ENCODE results near the gene PRKAR1A. TPM values are rescaled to one million over a fixed set of nuclear protein-coding genes. Genes with fewer than 3 reads are reported as not detected.
A peak's percentile ranks its signal among the peaks of the same experiment; 100 is the strongest.

The PRKAR1A gene
- total and polyA plus RNA-seq, 2 of the 8 experiments (the other 6 are each of a cell fraction or from before 2014, with no cell fraction given) = 39.3 to 149 TPM

- H3K9ac ChIP-seq (replicated peaks in 1 of 4; ENCODE audit: extremely low read depth in 1 of 4, low read depth in 3 of 4, low read length in 3 of 4) = peak overlapping the region; percentile 59 to 93 (median 66)
- CTCF ChIA-PET (ENCODE audit: partially characterized antibody) = interaction anchor here (0.6 to 2.6 kb wide), 12 partner anchors 11 to 132 kb away, joined by 3 to 12 read pairs (median 4); no protein-coding TSS in a partner anchor
- no peak for FAIRE-seq
Observed at GRCh38 chr17:68599552-68600066, 87.4 kb downstream of the PRKAR1A start.

More at GRCh38 chr17:68599552-68600066, 87.4 kb downstream of the PRKAR1A start:
- Histone ChIP-seq H3K4me3 (ENCODE audit: extremely low read depth in 1 of 4, insufficient read depth in 2 of 4, low read depth in 3 of 4, low read length in 4 of 4) (peak overlapping the region; percentile 56 to 91 (median 78)), H2BK15ac (ENCODE audit: low read length) (peak overlapping the region; percentile 53; the same call in 1 of the 2 replicates), H3K23me2 (ENCODE audit: low read depth, low read length) (peaks cover 12% of the 10 kb centered on the region), H2AK5ac (ENCODE audit: low read depth, low read length) (no peak overlapping the region), H2BK20ac (ENCODE audit: low read length) (0 out of 2 replicates have a peak overlapping the region, but pooled peaks have one; percentile 21), H3K36me3 (ENCODE audit: control insufficient read depth in 2 of 4, insufficient read depth in 4 of 4, low read length in 3 of 4) (peaks cover 0 to 8% (median 0%) of the 10 kb centered on the region in 4 experiments; a peak in 2 of 8 replicates), H3K27ac (ENCODE audit: low read depth, low read length) (no peak overlapping the region), H3K9me3 (ENCODE audit: insufficient read depth in 2 of 2, low read depth in 1 of 2, low read length in 1 of 2) (no peaks in the 10 kb centered on the region), H3K4me2 (ENCODE audit: insufficient read depth in 1 of 2, low read depth in 2 of 2, low read length in 2 of 2) (peak overlapping the region; percentile 74 to 97), H4K8ac (ENCODE audit: extremely low read depth, insufficient read depth, low read length) (peak overlapping the region; percentile 95; the same call in 1 of the 2 replicates), H3K4me1 (replicated peaks in 1 of 4; ENCODE audit: control insufficient read depth in 3 of 4, insufficient read depth in 4 of 4, low read length in 3 of 4) (peaks cover 0 to 15% (median 6%) of the 10 kb centered on the region in 4 experiments; a peak in 5 of 7 replicates), H2BK5ac (ENCODE audit: low read depth, low read length) (no peak overlapping the region), H2BK12ac (ENCODE audit: low read depth, low read length) (peak overlapping the region; percentile 62; the same call in 1 of the 2 replicates), H3K4ac (replicated peaks; ENCODE audit: insufficient read length, low read depth, low read length) (peak overlapping the region; percentile 6), H3K56ac (replicated peaks; ENCODE audit: insufficient read length, low read depth, low read length) (no peak overlapping the region), H3K14ac (ENCODE audit: insufficient read length) (no peak overlapping the region), H3K79me1 (ENCODE audit: low read depth, low read length) (no peaks in the 10 kb centered on the region; the same call in 1 of the 2 replicates), H3K79me2 (ENCODE audit: control insufficient read depth in 1 of 2, insufficient read depth in 2 of 2, low read length in 2 of 2) (peaks cover 0 to 5% of the 10 kb centered on the region in 2 experiments; a peak in 2 of 4 replicates), H4K5ac (ENCODE audit: insufficient read length, low read depth, low read length) (peak overlapping the region; percentile 17), H2AFZ (ENCODE audit: low read length) (no peak overlapping the region), H3K18ac (ENCODE audit: extremely low read depth, low read length) (peak overlapping the region; percentile 96), H3K23ac (ENCODE audit: insufficient read length) (no peak overlapping the region), H3K27me3 (replicated peaks in 1 of 4; ENCODE audit: control insufficient read depth in 3 of 4, extremely low read depth in 1 of 4, insufficient read depth in 3 of 4, low read length in 3 of 4) (peaks cover 0 to 25% (median 16%) of the 10 kb centered on the region in 4 experiments; a peak in 6 of 7 replicates), H4K20me1 (replicated peaks in 1 of 2; ENCODE audit: control insufficient read depth in 1 of 2, insufficient read depth in 2 of 2, low read length in 2 of 2) (no peaks in the 10 kb centered on the region), H2BK120ac (replicated peaks; ENCODE audit: low read depth, low read length) (no peak overlapping the region), H4K91ac (replicated peaks; ENCODE audit: insufficient read length, low read length) (peak overlapping the region; percentile 22)
- 14% methylated on average over 18 of the region's 18 CpGs; no CpG with 5 or more reads in 1 of the 2 experiments for WGBS, 2 experiments (ENCODE audit: extremely low coverage in 1 of 2, insufficient coverage in 1 of 2, insufficient read length in 1 of 2, insufficient replicate concordance in 2 of 2, low coverage in 1 of 2, low lambda C conversion rate in 2 of 2, missing lambda C conversion rate in 1 of 2)
- POLR2A ChIA-PET (ENCODE audit: partially characterized antibody) = interaction anchor here (1.3 to 1.4 kb wide), 2 partner anchors 9 to 87 kb away, joined by 5 read pairs; partner anchors contain the start of gene PRKAR1A
- no peak for DNase-seq (ENCODE audit: low read depth in 1 of 2, low spot score in 2 of 2)
- TF ChIP-seq CREB1 (IDR thresholded peaks at IDR 0.05) = no peak
- no peak for TF ChIP-seq ATF2 (IDR thresholded peaks at IDR 0.05; ENCODE audit: low read length)
- TF ChIP-seq RBBP5 (IDR thresholded peaks at IDR 0.05; ENCODE audit: borderline replicate concordance, low read depth, low read length) = no peak
- TF ChIP-seq CTBP2 (IDR thresholded peaks at IDR 0.05; ENCODE audit: borderline replicate concordance, insufficient read depth, insufficient read length, low read length) = no peak
- TF ChIP-seq TAF1 (IDR thresholded peaks at IDR 0.05; ENCODE audit: low read depth, low read length) = no peak
- no peak for TF ChIP-seq TCF12 (IDR thresholded peaks at IDR 0.05; ENCODE audit: low read depth, low read length)
- TF ChIP-seq ATF3 (IDR thresholded peaks at IDR 0.05; ENCODE audit: insufficient read depth, low read depth, low read length) = no peak
- TF ChIP-seq TEAD4 (IDR thresholded peaks at IDR 0.05; ENCODE audit: low read depth, low read length) = no peak
- no peak for TF ChIP-seq SIX5 (IDR thresholded peaks at IDR 0.05; ENCODE audit: low read depth, low read length)
- TF ChIP-seq HDAC6 (IDR thresholded peaks at IDR 0.05; ENCODE audit: low read depth, low read length) = no peak
- no peak for TF ChIP-seq SRF (IDR thresholded peaks at IDR 0.05; ENCODE audit: low read depth, low read length)
